HEK293 (cell line): ENCODE measurements around the gene TMEM183A.

Source experiments
- CTCF ChIA-PET: fragments of 350-600 bp; formaldehyde crosslinking; extraction: SDS; loops from one replicate; lab custom pipeline; 2021; ENCODE audit warnings: antibody characterized with exemption; lab: Yijun Ruan, JAX
- POLR2A ChIA-PET: fragments of 300-600 bp; formaldehyde crosslinking; extraction: SDS; loops from one replicate; lab custom pipeline; 2020; ENCODE audit warnings: antibody characterized with exemption, inconsistent platforms; lab: Yijun Ruan, JAX
- H3K27ac ChIP-seq: fragments of 200-500 bp; sonication (Bioruptor generic); 2 replicates; pipeline ENCODE4 v1.5.1; 2014; ENCODE audit warnings: low read depth, low read length, control low read depth, inconsistent platforms; ENCODE audit errors: extremely low read depth
- H3K36me3 ChIP-seq, 2 experiments: fragments of 200-500 bp in 1 of 2; sonication (Bioruptor generic) in 1 of 2; 1 replicate in 1 of 2; 2 replicates in 1 of 2; pipeline ENCODE4 v1.5.1; 2014 to 2017; ENCODE audit warnings: inconsistent platforms in 2 of 2, low read length in 2 of 2; ENCODE audit not compliant: control insufficient read depth in 2 of 2, insufficient read depth in 1 of 2
- H3K4me1 ChIP-seq: fragments of 200-500 bp; sonication (Bioruptor generic); 2 replicates; pipeline ENCODE4 v1.5.1; 2014; ENCODE audit warnings: mild to moderate bottlenecking, low read length, inconsistent platforms; ENCODE audit not compliant: control insufficient read depth, insufficient read depth
- H3K4me3 ChIP-seq: 2 replicates; pipeline ENCODE4 v1.5.1; 2011; ENCODE audit warnings: low read depth, mild to moderate bottlenecking, control low read depth, low read length, moderate library complexity
- H3K9me3 ChIP-seq: fragments of 200-500 bp; sonication (Bioruptor generic); 2 replicates; pipeline ENCODE4 v1.5.1; 2014; ENCODE audit warnings: low read depth, low read length, inconsistent platforms; ENCODE audit not compliant: control insufficient read depth, insufficient read depth
- EGR2 ChIP-seq: fragments of 450-650 bp; formaldehyde crosslinking; IDR thresholded peaks from 2 replicates; pipeline ENCODE4 v1.5.1; 2016; ENCODE audit warnings: low read depth, missing biosample characterization, missing genetic modification characterization
- PRDM1 ChIP-seq: fragments of 450-650 bp; formaldehyde crosslinking; IDR thresholded peaks from 2 replicates; pipeline ENCODE4; 2016; ENCODE audit warnings: missing biosample characterization, missing genetic modification characterization
- WT1 ChIP-seq: fragments of 450-650 bp; formaldehyde crosslinking; IDR thresholded peaks from 2 replicates; pipeline ENCODE4 v1.5.1; 2016; ENCODE audit warnings: missing biosample characterization, missing genetic modification characterization
- ZEB2 ChIP-seq: fragments of 450-650 bp; formaldehyde crosslinking; IDR thresholded peaks from 2 replicates; pipeline ENCODE4 v1.5.1; 2016; ENCODE audit warnings: missing biosample characterization, missing genetic modification characterization
- ZFP3 ChIP-seq: fragments of 450-650 bp; formaldehyde crosslinking; IDR thresholded peaks from 2 replicates; pipeline ENCODE4 v1.5.1; 2016; ENCODE audit warnings: low read depth, missing biosample characterization, missing genetic modification characterization
- ZNF19 ChIP-seq: fragments of 450-650 bp; formaldehyde crosslinking; IDR thresholded peaks from 2 replicates; pipeline ENCODE4; 2016; ENCODE audit warnings: missing biosample characterization, missing genetic modification characterization, low read depth
- ZNF221 ChIP-seq: fragments of 450-650 bp; formaldehyde crosslinking; IDR thresholded peaks from 2 replicates; pipeline ENCODE4 v1.5.1; 2017; ENCODE audit warnings: missing biosample characterization, missing genetic modification characterization, borderline replicate concordance
- ZNF23 ChIP-seq: fragments of 450-650 bp; formaldehyde crosslinking; IDR thresholded peaks from 2 replicates; pipeline ENCODE4 v1.5.1; 2016; ENCODE audit warnings: missing biosample characterization, missing genetic modification characterization, borderline replicate concordance
- ZNF266 ChIP-seq: fragments of 450-650 bp; formaldehyde crosslinking; IDR thresholded peaks from 2 replicates; pipeline ENCODE4 v1.5.1; 2016; ENCODE audit warnings: missing biosample characterization, missing genetic modification characterization, low read depth
- ZNF274 ChIP-seq, 2 experiments: fragments of 200-500 bp in 1 of 2; fragments of 450-650 bp in 1 of 2; sonication (Bioruptor generic) in 1 of 2; formaldehyde crosslinking in 1 of 2; IDR thresholded peaks; 2 replicates each; pipeline versions ENCODE4 v1.5.1 to v1.6.1; 2014 to 2016; ENCODE audit warnings: borderline replicate concordance in 1 of 2, inconsistent platforms in 1 of 2, low read length in 1 of 2, missing biosample characterization in 1 of 2, missing genetic modification characterization in 1 of 2
- ZNF311 ChIP-seq: fragments of 450-650 bp; formaldehyde crosslinking; IDR thresholded peaks from 2 replicates; pipeline ENCODE4 v1.5.1; 2017; ENCODE audit warnings: missing biosample characterization, missing genetic modification characterization, borderline replicate concordance
- ZNF324 ChIP-seq: fragments of 450-650 bp; formaldehyde crosslinking; IDR thresholded peaks from 2 replicates; pipeline ENCODE4 v1.5.1; 2016; ENCODE audit warnings: missing biosample characterization, missing genetic modification characterization
- ZNF335 ChIP-seq: fragments of 450-650 bp; formaldehyde crosslinking; conservative IDR thresholded peaks from 2 replicates; pipeline ENCODE4 v1.5.1; 2016; ENCODE audit warnings: missing biosample characterization, missing genetic modification characterization
- ZNF354C ChIP-seq: fragments of 450-650 bp; formaldehyde crosslinking; IDR thresholded peaks from 2 replicates; pipeline ENCODE4 v1.5.1; 2016; ENCODE audit warnings: missing biosample characterization, missing genetic modification characterization, low read depth, borderline replicate concordance
- ZNF473 ChIP-seq: fragments of 450-650 bp; formaldehyde crosslinking; IDR thresholded peaks from 2 replicates; pipeline ENCODE4 v1.5.1; 2017; ENCODE audit warnings: missing biosample characterization, missing genetic modification characterization
- ZNF510 ChIP-seq: fragments of 450-650 bp; formaldehyde crosslinking; IDR thresholded peaks from 2 replicates; pipeline ENCODE4 v1.5.1; 2018; ENCODE audit warnings: mild to moderate bottlenecking, missing genetic modification characterization, missing biosample characterization; ENCODE audit not compliant: insufficient replicate concordance
- ZNF555 ChIP-seq: fragments of 450-650 bp; formaldehyde crosslinking; conservative IDR thresholded peaks from 2 replicates; pipeline ENCODE4 v1.5.1; 2017; ENCODE audit warnings: missing biosample characterization, mild to moderate bottlenecking, missing genetic modification characterization, inconsistent platforms
- ZNF610 ChIP-seq: fragments of 450-650 bp; formaldehyde crosslinking; IDR thresholded peaks from 2 replicates; pipeline ENCODE4 v1.5.1; 2016; ENCODE audit warnings: missing biosample characterization, missing genetic modification characterization, borderline replicate concordance
- ZNF624 ChIP-seq: fragments of 450-650 bp; formaldehyde crosslinking; IDR thresholded peaks from 2 replicates; pipeline ENCODE4 v1.5.1; 2017; ENCODE audit warnings: missing biosample characterization, missing genetic modification characterization
- ZNF677 ChIP-seq: fragments of 450-650 bp; IDR thresholded peaks from 2 replicates; pipeline ENCODE4 v1.5.0; 2018; ENCODE audit warnings: missing biosample characterization, mild to moderate bottlenecking, missing genetic modification characterization, moderate library complexity
- ZNF776 ChIP-seq: fragments of 450-650 bp; formaldehyde crosslinking; IDR thresholded peaks from 2 replicates; pipeline ENCODE4 v1.5.0; 2017; ENCODE audit warnings: missing biosample characterization, missing genetic modification characterization, borderline replicate concordance
- TF ChIP-seq, protein P1 (sequence below): fragments of 450-650 bp; formaldehyde crosslinking; IDR thresholded peaks from 2 replicates; pipeline ENCODE4 v1.5.1; 2016; ENCODE audit warnings: missing biosample characterization, missing genetic modification characterization, low read depth
- TF ChIP-seq, protein P2 (sequence below): fragments of 450-650 bp; formaldehyde crosslinking; IDR thresholded peaks from 2 replicates; pipeline ENCODE4 v1.5.0; 2017; ENCODE audit warnings: missing biosample characterization, missing genetic modification characterization, borderline replicate concordance
- TF ChIP-seq, protein P3 (sequence below): fragments of 450-650 bp; formaldehyde crosslinking; IDR thresholded peaks from 2 replicates; pipeline ENCODE4 v1.5.1; 2017; ENCODE audit warnings: missing biosample characterization, mild to moderate bottlenecking, missing genetic modification characterization, moderate library complexity
- TF ChIP-seq, protein P4 (sequence below): fragments of 450-650 bp; formaldehyde crosslinking; IDR thresholded peaks from 2 replicates; pipeline ENCODE4 v1.5.1; 2016; ENCODE audit warnings: missing biosample characterization, missing genetic modification characterization

TMEM183A gene

GRCh38 chr1:203044546-203045250 is 37.5 kb downstream of the TMEM183A start:
- TF ChIP-seq ZNF335 (tag by site-specific recombination) (no peak), ZNF266 (tag by site-specific recombination) (no peak), ZFP3 (no peak), EGR2 (no peak), ZNF776 (tag by site-specific recombination) (no peak), ZNF311 (tag by site-specific recombination) (no peak), ZEB2 (tag by site-specific recombination) (no peak), ZNF23 (no peak), ZNF19 (no peak), ZNF610 (tag by site-specific recombination) (no peak)
- TF ChIP-seq, protein P1, sequence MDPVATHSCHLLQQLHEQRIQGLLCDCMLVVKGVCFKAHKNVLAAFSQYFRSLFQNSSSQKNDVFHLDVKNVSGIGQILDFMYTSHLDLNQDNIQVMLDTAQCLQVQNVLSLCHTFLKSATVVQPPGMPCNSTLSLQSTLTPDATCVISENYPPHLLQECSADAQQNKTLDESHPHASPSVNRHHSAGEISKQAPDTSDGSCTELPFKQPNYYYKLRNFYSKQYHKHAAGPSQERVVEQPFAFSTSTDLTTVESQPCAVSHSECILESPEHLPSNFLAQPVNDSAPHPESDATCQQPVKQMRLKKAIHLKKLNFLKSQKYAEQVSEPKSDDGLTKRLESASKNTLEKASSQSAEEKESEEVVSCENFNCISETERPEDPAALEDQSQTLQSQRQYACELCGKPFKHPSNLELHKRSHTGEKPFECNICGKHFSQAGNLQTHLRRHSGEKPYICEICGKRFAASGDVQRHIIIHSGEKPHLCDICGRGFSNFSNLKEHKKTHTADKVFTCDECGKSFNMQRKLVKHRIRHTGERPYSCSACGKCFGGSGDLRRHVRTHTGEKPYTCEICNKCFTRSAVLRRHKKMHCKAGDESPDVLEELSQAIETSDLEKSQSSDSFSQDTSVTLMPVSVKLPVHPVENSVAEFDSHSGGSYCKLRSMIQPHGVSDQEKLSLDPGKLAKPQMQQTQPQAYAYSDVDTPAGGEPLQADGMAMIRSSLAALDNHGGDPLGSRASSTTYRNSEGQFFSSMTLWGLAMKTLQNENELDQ (tag by site-specific recombination) = no peak
- TF ChIP-seq, protein P2, sequence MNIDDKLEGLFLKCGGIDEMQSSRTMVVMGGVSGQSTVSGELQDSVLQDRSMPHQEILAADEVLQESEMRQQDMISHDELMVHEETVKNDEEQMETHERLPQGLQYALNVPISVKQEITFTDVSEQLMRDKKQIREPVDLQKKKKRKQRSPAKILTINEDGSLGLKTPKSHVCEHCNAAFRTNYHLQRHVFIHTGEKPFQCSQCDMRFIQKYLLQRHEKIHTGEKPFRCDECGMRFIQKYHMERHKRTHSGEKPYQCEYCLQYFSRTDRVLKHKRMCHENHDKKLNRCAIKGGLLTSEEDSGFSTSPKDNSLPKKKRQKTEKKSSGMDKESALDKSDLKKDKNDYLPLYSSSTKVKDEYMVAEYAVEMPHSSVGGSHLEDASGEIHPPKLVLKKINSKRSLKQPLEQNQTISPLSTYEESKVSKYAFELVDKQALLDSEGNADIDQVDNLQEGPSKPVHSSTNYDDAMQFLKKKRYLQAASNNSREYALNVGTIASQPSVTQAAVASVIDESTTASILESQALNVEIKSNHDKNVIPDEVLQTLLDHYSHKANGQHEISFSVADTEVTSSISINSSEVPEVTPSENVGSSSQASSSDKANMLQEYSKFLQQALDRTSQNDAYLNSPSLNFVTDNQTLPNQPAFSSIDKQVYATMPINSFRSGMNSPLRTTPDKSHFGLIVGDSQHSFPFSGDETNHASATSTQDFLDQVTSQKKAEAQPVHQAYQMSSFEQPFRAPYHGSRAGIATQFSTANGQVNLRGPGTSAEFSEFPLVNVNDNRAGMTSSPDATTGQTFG (tag by site-specific recombination) = no peak
- TF ChIP-seq, all 188 proteins: peak for 0
- Histone ChIP-seq H3K4me3 (no peak overlapping the region), H3K9me3 (no peaks in the 10 kb centered on the region), H3K27ac (no peak overlapping the region), H3K4me1 (peaks cover 2% of the 10 kb centered on the region; the same call in 1 of the 2 replicates), H3K36me3 (no peaks in the 10 kb centered on the region)
- CTCF ChIA-PET = interaction anchor here (0.7 to 23.3 kb wide), 4 partner anchors 9 to 222 kb away, joined by 3 to 526 read pairs (median 231); no protein-coding TSS in a partner anchor
- POLR2A ChIA-PET = no interaction called here

DNA sequence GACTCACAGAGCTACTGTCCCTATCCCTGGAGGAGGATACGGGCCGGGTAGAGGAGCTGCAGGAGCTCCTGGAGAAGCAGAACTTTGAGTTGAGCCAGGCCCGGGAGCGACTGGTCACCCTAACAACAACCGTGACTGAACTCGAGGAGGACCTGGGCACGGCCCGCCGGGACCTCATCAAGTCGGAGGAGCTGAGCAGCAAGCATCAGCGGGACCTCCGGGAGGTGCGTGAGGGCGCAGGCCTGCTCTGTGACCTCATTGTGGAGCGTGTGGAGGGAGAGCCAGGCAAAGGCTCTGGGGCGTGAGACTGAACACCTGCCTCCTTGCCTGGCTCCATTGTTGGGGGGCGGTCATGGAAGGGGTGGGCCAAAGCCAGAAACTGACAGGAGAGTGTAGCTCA is 38.2 kb downstream of the TMEM183A start:
- Histone ChIP-seq H3K27ac (no peak overlapping the region), H3K4me3 (no peak overlapping the region), H3K9me3 (no peaks in the 10 kb centered on the region), H3K4me1 (peaks cover 2% of the 10 kb centered on the region; the same call in 1 of the 2 replicates), H3K36me3 (no peaks in the 10 kb centered on the region)
- CTCF ChIA-PET = interaction anchor here (1.7 to 23.3 kb wide), 3 partner anchors 12 to 222 kb away, joined by 5 to 526 read pairs (median 293); no protein-coding TSS in a partner anchor
- POLR2A ChIA-PET = no interaction called here
- no peak for TF ChIP-seq ZNF624 (tag by site-specific recombination)
- no peak for TF ChIP-seq ZNF510 (tag by site-specific recombination)
- TF ChIP-seq ZNF555 (tag by site-specific recombination) = no peak
- TF ChIP-seq WT1 (tag by site-specific recombination) = no peak
- TF ChIP-seq, protein P3, sequence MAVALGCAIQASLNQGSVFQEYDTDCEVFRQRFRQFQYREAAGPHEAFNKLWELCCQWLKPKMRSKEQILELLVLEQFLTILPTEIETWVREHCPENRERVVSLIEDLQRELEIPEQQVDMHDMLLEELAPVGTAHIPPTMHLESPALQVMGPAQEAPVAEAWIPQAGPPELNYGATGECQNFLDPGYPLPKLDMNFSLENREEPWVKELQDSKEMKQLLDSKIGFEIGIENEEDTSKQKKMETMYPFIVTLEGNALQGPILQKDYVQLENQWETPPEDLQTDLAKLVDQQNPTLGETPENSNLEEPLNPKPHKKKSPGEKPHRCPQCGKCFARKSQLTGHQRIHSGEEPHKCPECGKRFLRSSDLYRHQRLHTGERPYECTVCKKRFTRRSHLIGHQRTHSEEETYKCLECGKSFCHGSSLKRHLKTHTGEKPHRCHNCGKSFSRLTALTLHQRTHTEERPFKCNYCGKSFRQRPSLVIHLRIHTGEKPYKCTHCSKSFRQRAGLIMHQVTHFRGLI (tag by site-specific recombination) = no peak
- TF ChIP-seq ZNF677 (tag by site-specific recombination) = no peak
- no peak for TF ChIP-seq ZNF274 (IDR thresholded peaks at IDR 0.05; ENCODE audit: low read length)
- TF ChIP-seq ZNF274 (tag by site-specific recombination; IDR thresholded peaks at IDR 0.05; ENCODE audit: borderline replicate concordance) = no peak
- TF ChIP-seq, protein P4, sequence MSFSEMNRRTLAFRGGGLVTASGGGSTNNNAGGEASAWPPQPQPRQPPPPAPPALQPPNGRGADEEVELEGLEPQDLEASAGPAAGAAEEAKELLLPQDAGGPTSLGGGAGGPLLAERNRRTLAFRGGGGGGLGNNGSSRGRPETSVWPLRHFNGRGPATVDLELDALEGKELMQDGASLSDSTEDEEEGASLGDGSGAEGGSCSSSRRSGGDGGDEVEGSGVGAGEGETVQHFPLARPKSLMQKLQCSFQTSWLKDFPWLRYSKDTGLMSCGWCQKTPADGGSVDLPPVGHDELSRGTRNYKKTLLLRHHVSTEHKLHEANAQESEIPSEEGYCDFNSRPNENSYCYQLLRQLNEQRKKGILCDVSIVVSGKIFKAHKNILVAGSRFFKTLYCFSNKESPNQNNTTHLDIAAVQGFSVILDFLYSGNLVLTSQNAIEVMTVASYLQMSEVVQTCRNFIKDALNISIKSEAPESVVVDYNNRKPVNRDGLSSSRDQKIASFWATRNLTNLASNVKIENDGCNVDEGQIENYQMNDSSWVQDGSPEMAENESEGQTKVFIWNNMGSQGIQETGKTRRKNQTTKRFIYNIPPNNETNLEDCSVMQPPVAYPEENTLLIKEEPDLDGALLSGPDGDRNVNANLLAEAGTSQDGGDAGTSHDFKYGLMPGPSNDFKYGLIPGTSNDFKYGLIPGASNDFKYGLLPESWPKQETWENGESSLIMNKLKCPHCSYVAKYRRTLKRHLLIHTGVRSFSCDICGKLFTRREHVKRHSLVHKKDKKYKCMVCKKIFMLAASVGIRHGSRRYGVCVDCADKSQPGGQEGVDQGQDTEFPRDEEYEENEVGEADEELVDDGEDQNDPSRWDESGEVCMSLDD (tag by site-specific recombination) = no peak
- TF ChIP-seq ZNF221 = no peak
- TF ChIP-seq ZNF324 (tag by site-specific recombination) = no peak
- TF ChIP-seq PRDM1 = no peak
- TF ChIP-seq ZNF473 (tag by site-specific recombination) = no peak
- TF ChIP-seq ZNF354C = no peak
